Measurements from ENCODE around the gene CARS2. TPM values are rescaled to one million over a fixed set of nuclear protein-coding genes. Genes with fewer than 3 reads are reported as not detected.

The CARS2 gene
- total and polyA plus RNA-seq, 5 donors from 2014 or later, result 23.1 to 71.4 (median 35.2) TPM

DNA sequence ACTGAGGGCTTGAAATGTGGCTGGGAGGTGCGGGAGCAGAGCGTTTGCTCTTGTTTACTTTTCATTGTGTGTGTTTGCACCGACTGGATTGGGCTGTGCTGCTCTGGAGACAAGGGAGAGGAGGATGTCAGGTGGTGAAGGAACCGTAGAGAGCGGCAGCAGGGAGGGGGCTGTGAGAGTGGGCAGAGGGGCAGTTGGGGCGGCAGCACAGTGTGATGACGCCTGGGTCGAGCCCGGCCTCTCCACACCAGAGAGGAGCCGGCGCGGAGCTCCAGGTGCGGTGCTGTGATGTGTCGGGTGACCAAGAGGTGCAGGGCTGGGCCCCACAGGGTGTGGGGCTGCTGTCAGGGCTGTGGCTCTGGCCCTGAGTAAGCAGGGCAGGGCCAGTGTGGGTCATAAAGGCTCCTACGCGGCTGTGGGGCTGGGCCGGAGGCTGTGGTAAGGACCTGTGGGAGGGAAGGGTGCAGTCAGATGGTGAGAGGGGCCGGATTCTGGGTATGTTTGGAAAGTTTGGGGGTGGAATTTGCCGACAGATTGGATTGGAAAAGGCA is 80.1 kb downstream of the CARS2 start:
- H3K27ac Mint-ChIP-seq, result peak overlapping the region in 1 of 3 donors; percentile 46

DNA sequence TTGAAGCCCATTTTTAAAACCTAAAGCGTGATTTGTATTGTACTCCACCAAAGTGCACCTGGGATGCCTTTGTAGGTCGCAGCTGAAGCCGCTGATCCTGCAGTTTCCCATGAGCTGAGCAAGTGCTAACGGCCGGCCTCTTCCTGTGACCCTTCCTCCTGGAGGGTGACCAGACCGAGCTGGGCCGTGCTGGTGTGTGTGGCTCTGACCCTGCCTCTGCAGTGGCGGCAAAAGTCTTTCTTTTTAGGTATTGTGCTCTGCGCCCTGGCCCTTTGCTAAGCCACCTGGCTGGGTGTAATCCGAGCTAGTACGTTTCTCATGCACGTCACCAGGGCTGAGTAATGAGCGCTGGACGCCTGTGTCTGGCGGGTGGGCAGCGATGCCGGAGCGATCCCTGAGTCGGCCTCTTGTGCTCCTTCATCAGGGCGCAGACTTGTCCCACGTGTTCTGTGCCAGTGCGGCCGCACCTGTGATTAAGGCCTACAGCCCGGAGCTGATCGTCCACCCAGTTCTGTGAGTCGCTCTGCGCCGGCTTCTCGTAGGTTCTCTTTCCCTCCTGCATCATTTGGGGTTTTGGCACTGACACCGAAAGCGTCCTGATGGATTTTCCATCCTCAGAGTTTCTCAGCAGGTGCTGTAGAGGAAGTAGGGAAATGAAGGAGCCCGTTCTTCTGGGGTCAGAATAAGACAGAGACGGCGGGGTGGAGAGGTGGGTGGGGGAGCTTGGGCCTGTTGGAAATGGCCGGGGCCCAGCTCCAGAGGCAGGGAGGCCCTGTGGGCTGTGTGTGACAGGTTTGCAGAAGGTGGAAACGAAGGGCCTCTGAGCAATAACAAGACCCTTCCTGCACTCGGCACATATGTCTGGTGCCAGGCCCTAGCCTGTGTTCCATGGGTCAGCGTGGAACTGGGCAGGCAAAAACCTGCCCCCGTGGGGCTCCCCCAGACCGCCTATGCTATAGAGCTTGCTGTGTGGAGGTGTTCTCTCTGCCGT is 80.9 kb downstream of the CARS2 start:
- H3K27ac Mint-ChIP-seq, result peak overlapping the region in 1 of 3 donors; percentile 46
- H3K9me3 ChIP-seq (ENCODE audit: control insufficient read depth in 2 of 2, low read length in 2 of 2), result no peaks in the 10 kb centered on the region
- no peak overlapping the region for H3K4me3 Mint-ChIP-seq
- H3K4me3 ChIP-seq (ENCODE audit: low read depth, low read length), result no peak overlapping the region
- no peaks in the 10 kb centered on the region for H3K27me3 ChIP-seq (ENCODE audit: control insufficient read depth, insufficient read depth, low read length)
- no peaks in the 10 kb centered on the region for H3K4me1 ChIP-seq (ENCODE audit: control insufficient read depth, insufficient read depth, low read length, poor library complexity, severe bottlenecking)
- no peak overlapping the region for H3K27ac ChIP-seq (ENCODE audit: insufficient read depth, low read length, poor library complexity, severe bottlenecking)
- H3K36me3 Mint-ChIP-seq, result peaks cover 26% of the 10 kb centered on the region
- H3K27me3 Mint-ChIP-seq, result no peaks in the 10 kb centered on the region
- ATAC-seq (ENCODE audit: low read depth in 2 of 2) (no peak), DNase-seq (no peak)
- peaks cover 0 to 52% (median 31%) of the 10 kb centered on the region in 4 donors for H3K4me1 Mint-ChIP-seq
- peaks cover 0 to 2% (median 0%) of the 10 kb centered on the region in 7 donors for H3K9me3 Mint-ChIP-seq
- peaks cover 37% of the 10 kb centered on the region for H3K36me3 ChIP-seq (ENCODE audit: control insufficient read depth, insufficient read depth, low read length)

More for the DNA sequence above, 80.1 kb downstream of the CARS2 start:
- Mint-ChIP-seq H3K4me3 (no peak overlapping the region), H3K4me1 (peaks cover 0 to 54% (median 33%) of the 10 kb centered on the region in 4 donors), H3K36me3 (peaks cover 30% of the 10 kb centered on the region), H3K9me3 (peaks cover 0 to 2% (median 0%) of the 10 kb centered on the region in 7 donors), H3K27me3 (no peaks in the 10 kb centered on the region)
- peaks cover 39% of the 10 kb centered on the region for H3K36me3 ChIP-seq (ENCODE audit: control insufficient read depth, insufficient read depth, low read length)
- no peaks in the 10 kb centered on the region for H3K4me1 ChIP-seq (ENCODE audit: control insufficient read depth, insufficient read depth, low read length, poor library complexity, severe bottlenecking)
- no peaks in the 10 kb centered on the region for H3K9me3 ChIP-seq (ENCODE audit: control insufficient read depth in 2 of 2, low read length in 2 of 2)
- no peak for DNase-seq
- no peaks in the 10 kb centered on the region for H3K27me3 ChIP-seq (ENCODE audit: control insufficient read depth, insufficient read depth, low read length)
- H3K4me3 ChIP-seq (ENCODE audit: low read depth, low read length), result no peak overlapping the region
- ATAC-seq (ENCODE audit: low read depth in 2 of 2), result no peak
- H3K27ac ChIP-seq (ENCODE audit: insufficient read depth, low read length, poor library complexity, severe bottlenecking), result no peak overlapping the region

- Mint-ChIP-seq H3K4me1 (peaks cover 13 to 54% (median 38%) of the 10 kb centered on the region in 4 donors), H3K27me3 (peaks cover 5% of the 10 kb centered on the region), H3K4me3 (peak overlapping the region in 1 of 4 donors; percentile 27), H3K36me3 (peaks cover 11% of the 10 kb centered on the region), H3K9me3 (no peaks in the 10 kb centered on the region), H3K27ac (peak overlapping the region in 1 of 3 donors; percentile 5)
- peaks cover 21% of the 10 kb centered on the region for H3K4me1 ChIP-seq (ENCODE audit: control insufficient read depth, insufficient read depth, low read length, poor library complexity, severe bottlenecking)
- H3K4me3 ChIP-seq (ENCODE audit: low read depth, low read length), result no peak overlapping the region
- H3K27ac ChIP-seq (ENCODE audit: insufficient read depth, low read length, poor library complexity, severe bottlenecking), result no peak overlapping the region
- no peak for DNase-seq
- no peak for ATAC-seq (ENCODE audit: low read depth in 2 of 2)
- no peaks in the 10 kb centered on the region for H3K27me3 ChIP-seq (ENCODE audit: control insufficient read depth, insufficient read depth, low read length)
- H3K9me3 ChIP-seq (ENCODE audit: control insufficient read depth in 2 of 2, low read length in 2 of 2), result no peaks in the 10 kb centered on the region
- H3K36me3 ChIP-seq (ENCODE audit: control insufficient read depth, insufficient read depth, low read length), result peaks cover 18% of the 10 kb centered on the region
Measured at GRCh38 chr13:110620596-110620995, 85.3 kb downstream of the CARS2 start.

DNA sequence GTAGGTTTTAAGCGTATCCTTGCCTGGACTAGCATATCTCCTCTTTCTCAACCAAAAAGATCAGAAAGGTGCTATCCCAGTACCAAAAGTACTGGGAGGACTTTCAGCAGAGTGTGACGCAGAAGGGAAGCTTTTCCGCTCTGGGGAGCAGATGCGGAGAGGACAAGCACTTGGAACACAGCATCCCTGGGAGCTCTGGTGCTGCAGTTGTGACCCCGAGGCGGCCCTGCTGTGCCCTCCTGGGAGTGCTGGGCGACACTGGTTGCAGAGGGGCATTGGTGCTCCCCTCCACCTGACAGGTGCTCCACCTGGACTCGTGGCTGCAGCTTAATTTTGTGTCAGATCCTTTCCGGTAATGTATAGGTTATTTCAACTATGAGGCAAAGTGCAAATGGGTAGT is 87.1 kb downstream of the CARS2 start:
- ATAC-seq (ENCODE audit: low read depth in 2 of 2) (no peak), DNase-seq (no peak)
- Histone ChIP-seq H3K4me1 (ENCODE audit: control insufficient read depth, insufficient read depth, low read length, poor library complexity, severe bottlenecking) (peaks cover 21% of the 10 kb centered on the region), H3K4me3 (ENCODE audit: low read depth, low read length) (no peak overlapping the region), H3K9me3 (ENCODE audit: control insufficient read depth in 2 of 2, low read length in 2 of 2) (no peaks in the 10 kb centered on the region), H3K36me3 (ENCODE audit: control insufficient read depth, insufficient read depth, low read length) (peaks cover 12% of the 10 kb centered on the region), H3K27me3 (ENCODE audit: control insufficient read depth, insufficient read depth, low read length) (no peaks in the 10 kb centered on the region), H3K27ac (ENCODE audit: insufficient read depth, low read length, poor library complexity, severe bottlenecking) (no peak overlapping the region)
- peaks cover 5% of the 10 kb centered on the region for H3K27me3 Mint-ChIP-seq
- peaks cover 11% of the 10 kb centered on the region for H3K36me3 Mint-ChIP-seq
- peak overlapping the region in 1 of 3 donors; percentile 45 for H3K27ac Mint-ChIP-seq
- H3K4me3 Mint-ChIP-seq, result peak overlapping the region in 1 of 4 donors; percentile 88
- peaks cover 0 to 2% (median 0%) of the 10 kb centered on the region in 7 donors for H3K9me3 Mint-ChIP-seq
- H3K4me1 Mint-ChIP-seq, result peaks cover 13 to 62% (median 44%) of the 10 kb centered on the region in 4 donors

DNA sequence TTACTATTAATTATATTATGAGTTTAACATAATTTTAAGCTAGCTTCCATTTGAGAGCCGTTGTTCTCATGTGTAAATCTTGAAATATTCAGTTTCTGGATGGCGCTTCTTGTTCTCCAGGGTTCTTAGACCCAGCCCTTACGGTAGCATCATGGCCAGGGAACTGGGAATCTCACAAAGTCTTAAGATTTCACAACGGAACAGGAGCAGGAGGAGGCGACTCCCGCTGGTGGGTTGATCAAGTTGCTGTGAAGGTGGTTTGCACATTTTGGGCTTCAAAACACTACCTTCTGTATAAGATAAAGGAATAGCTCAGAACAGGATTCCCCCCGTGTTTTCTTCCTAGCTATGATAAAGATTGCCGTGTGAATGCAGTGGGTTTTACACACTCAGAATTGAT is 87.7 kb downstream of the CARS2 start:
- Mint-ChIP-seq H3K36me3 (peaks cover 11% of the 10 kb centered on the region), H3K27me3 (peaks cover 5% of the 10 kb centered on the region), H3K4me1 (peaks cover 13 to 62% (median 44%) of the 10 kb centered on the region in 4 donors), H3K9me3 (peaks cover 0 to 4% (median 2%) of the 10 kb centered on the region in 7 donors), H3K27ac (no peak overlapping the region), H3K4me3 (peak overlapping the region in 2 of 4 donors; percentile 72 to 88)
- Histone ChIP-seq H3K27ac (ENCODE audit: insufficient read depth, low read length, poor library complexity, severe bottlenecking) (no peak overlapping the region), H3K27me3 (ENCODE audit: control insufficient read depth, insufficient read depth, low read length) (no peaks in the 10 kb centered on the region), H3K9me3 (ENCODE audit: control insufficient read depth in 2 of 2, low read length in 2 of 2) (no peaks in the 10 kb centered on the region), H3K4me3 (ENCODE audit: low read depth, low read length) (no peak overlapping the region), H3K36me3 (ENCODE audit: control insufficient read depth, insufficient read depth, low read length) (peaks cover 7% of the 10 kb centered on the region), H3K4me1 (ENCODE audit: control insufficient read depth, insufficient read depth, low read length, poor library complexity, severe bottlenecking) (peaks cover 21% of the 10 kb centered on the region)
- no peak for DNase-seq
- ATAC-seq (ENCODE audit: low read depth in 2 of 2), result no peak

GRCh38 chr13:110617321-110618072 is 88.4 kb downstream of the CARS2 start:
- peaks cover 13 to 60% (median 40%) of the 10 kb centered on the region in 4 donors for H3K4me1 Mint-ChIP-seq
- peak overlapping the region in 2 of 3 donors; percentile 32 to 93 for H3K27ac Mint-ChIP-seq
- H3K9me3 Mint-ChIP-seq, result peaks cover 0 to 4% (median 2%) of the 10 kb centered on the region in 7 donors
- H3K4me1 ChIP-seq (ENCODE audit: control insufficient read depth, insufficient read depth, low read length, poor library complexity, severe bottlenecking), result peaks cover 21% of the 10 kb centered on the region
- H3K4me3 ChIP-seq (ENCODE audit: low read depth, low read length), result peak overlapping the region; percentile 86
- H3K27ac ChIP-seq (ENCODE audit: insufficient read depth, low read length, poor library complexity, severe bottlenecking), result no peak overlapping the region
- peak overlapping the region in 3 of 4 donors; percentile 88 to 94 (median 91) for H3K4me3 Mint-ChIP-seq
- no peaks in the 10 kb centered on the region for H3K27me3 ChIP-seq (ENCODE audit: control insufficient read depth, insufficient read depth, low read length)
- H3K27me3 Mint-ChIP-seq, result peaks cover 5% of the 10 kb centered on the region
- H3K36me3 ChIP-seq (ENCODE audit: control insufficient read depth, insufficient read depth, low read length), result peaks cover under 1% of the 10 kb centered on the region
- H3K36me3 Mint-ChIP-seq, result peaks cover 6% of the 10 kb centered on the region
- H3K9me3 ChIP-seq (ENCODE audit: control insufficient read depth in 2 of 2, low read length in 2 of 2), result no peaks in the 10 kb centered on the region
- DNase-seq (no peak), ATAC-seq (ENCODE audit: low read depth in 2 of 2) (no peak)

All from CD4-positive, CD25-positive, alpha-beta regulatory T cell (primary cell).